Renal cortex interstitium (tissue), 15 donors: ENCODE results near the gene IMMT. TPM values are rescaled to one million over a fixed set of nuclear protein-coding genes. Genes with fewer than 3 reads are reported as not detected.
"Not testable (repeated sequence)": the region's sequence is repeated elsewhere in the genome, so short reads cannot be mapped to it uniquely, and the experiment has no call there.

ENCODE experiments used
- DNase-seq, 11 donors: peaks; one replicate each; pipeline ENCODE4 v3.0.0-alpha.2; 2013; ENCODE audit warnings: low read depth in 9 of 11, low spot score in 4 of 11; ENCODE audit errors: extremely low read depth in 1 of 11
- long read RNA-seq, 16 experiments: transcript quantifications; one replicate each; lab custom pipeline, GENCODE V29; 2026
- polyA plus RNA-seq, 3 donors: library from polyadenylated mRNA; unstranded; fragments of 120-200 nt; gene quantifications; one replicate each; pipeline ENCODE4 v1.2.1, GENCODE V29; 2013; ENCODE audit not compliant: insufficient read length in 3 of 3

The IMMT gene
- 100 to 1,000 TPM; 102 to 113 (median 109) TPM for polyA plus RNA-seq
- long read RNA-seq, donor 1, partial matches to known transcripts: 9 of 16 reads
- long read RNA-seq, donor 1, other reads (novel, unspliced or antisense): 6 of 16 reads
- long read RNA-seq, donor 2, partial matches to known transcripts: 6 of 8 reads
- long read RNA-seq, donor 2, other reads (novel, unspliced or antisense): 0 of 8 reads
- long read RNA-seq, donor 3, partial matches to known transcripts: 97 of 115 reads
- long read RNA-seq, donor 3, other reads (novel, unspliced or antisense): 16 of 115 reads
- long read RNA-seq, donor 4, partial matches to known transcripts: 6 of 30 reads
- long read RNA-seq, donor 4, other reads (novel, unspliced or antisense): 24 of 30 reads
- long read RNA-seq, donor 5: 0 reads
- long read RNA-seq, donor 6, partial matches to known transcripts: 16 of 35 reads
- long read RNA-seq, donor 6, other reads (novel, unspliced or antisense): 15 of 35 reads
- long read RNA-seq, donor 7, partial matches to known transcripts: 11 of 33 reads
- long read RNA-seq, donor 7, other reads (novel, unspliced or antisense): 20 of 33 reads
- long read RNA-seq, donor 8, transcript IMMT-210 (4 exons, 631 nt): major isoform, 5 of 76 reads
- long read RNA-seq, donor 8, partial matches to known transcripts: 46 of 76 reads
- long read RNA-seq, donor 8, other reads (novel, unspliced or antisense): 25 of 76 reads
- long read RNA-seq, donor 9, partial matches to known transcripts: 18 of 30 reads
- long read RNA-seq, donor 9, other reads (novel, unspliced or antisense): 10 of 30 reads
- long read RNA-seq, donor 10, partial matches to known transcripts: 21 of 62 reads
- long read RNA-seq, donor 10, other reads (novel, unspliced or antisense): 36 of 62 reads
- long read RNA-seq, donor 11, partial matches to known transcripts: 39 of 74 reads
- long read RNA-seq, donor 11, other reads (novel, unspliced or antisense): 33 of 74 reads
- long read RNA-seq, donor 12, partial matches to known transcripts: 0 of 5 reads
- long read RNA-seq, donor 12, other reads (novel, unspliced or antisense): 5 of 5 reads
- long read RNA-seq, donor 13, partial matches to known transcripts: 66 of 84 reads
- long read RNA-seq, donor 13, other reads (novel, unspliced or antisense): 12 of 84 reads
- long read RNA-seq, donor 14, partial matches to known transcripts: 17 of 28 reads
- long read RNA-seq, donor 14, other reads (novel, unspliced or antisense): 8 of 28 reads
- long read RNA-seq, donor 15, partial matches to known transcripts: 9 of 9 reads
- long read RNA-seq, donor 15, other reads (novel, unspliced or antisense): 0 of 9 reads
- long read RNA-seq, donor 16, partial matches to known transcripts: 106 of 140 reads
- long read RNA-seq, donor 16, other reads (novel, unspliced or antisense): 33 of 140 reads

DNA sequence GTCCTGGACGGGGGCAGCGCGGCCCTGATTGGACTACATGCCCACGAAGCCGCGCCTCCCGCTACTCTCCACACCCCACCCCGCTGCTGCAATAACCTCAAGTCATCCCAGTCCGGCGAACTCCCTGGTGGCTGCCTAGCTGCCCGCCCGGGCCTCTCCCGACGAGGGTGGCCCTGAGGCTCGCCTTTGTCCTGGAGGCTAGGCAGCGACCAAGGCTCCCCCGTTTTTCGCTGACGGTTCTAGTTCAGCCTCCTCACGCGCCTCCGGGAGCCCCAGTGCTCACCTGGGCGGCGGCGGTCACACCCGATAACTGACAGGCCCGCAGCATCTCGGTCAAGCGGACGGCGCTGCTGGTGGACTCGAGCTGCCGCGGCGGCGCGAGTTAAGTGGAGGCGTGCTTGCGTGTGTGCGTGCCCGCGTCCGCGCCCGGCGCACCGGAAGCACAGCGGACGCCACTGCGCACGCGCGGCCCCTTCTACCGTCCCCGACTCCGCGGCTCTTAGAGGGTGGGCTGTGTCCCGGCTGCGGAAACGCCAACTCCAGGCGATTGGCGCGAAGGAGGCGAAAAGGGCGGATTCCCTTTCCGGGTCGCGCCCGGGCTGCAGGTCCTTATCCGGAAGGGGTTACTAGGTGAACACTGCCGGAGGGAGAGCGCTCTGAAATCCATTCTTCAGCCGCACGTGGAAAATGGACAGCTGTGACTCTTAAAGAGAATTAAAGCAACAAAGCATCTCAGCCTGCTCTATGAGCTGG is at the start of gene IMMT:
Gene IMMT (minus strand): TSS at position 408 of the 753 bp plus-strand sequence. CDS start 80 bp downstream, at position 328.
- DNase-seq: peak; percentile 86 to 95 (median 93)

DNA sequence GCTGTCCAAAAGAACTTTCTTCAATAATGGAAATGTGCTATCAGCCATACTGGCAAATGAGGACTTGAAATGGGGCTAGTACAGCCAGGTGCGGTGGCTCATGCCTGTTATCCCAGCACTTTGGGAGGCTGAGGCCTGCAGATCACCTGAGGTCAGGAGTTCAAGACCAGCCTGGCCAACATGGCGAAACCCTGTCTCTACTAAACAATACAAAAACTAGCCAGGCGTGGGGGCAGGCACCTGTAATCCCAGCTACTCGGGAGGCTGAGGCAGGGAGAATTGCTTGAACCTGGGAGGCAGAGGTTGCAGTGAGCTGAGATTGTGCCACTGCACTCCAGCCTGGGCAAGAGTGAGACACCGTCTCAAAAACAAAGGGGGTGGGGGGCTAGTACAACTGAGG is 49.5 kb upstream of the IMMT start:
- DNase-seq: not testable (repeated sequence)

GRCh38 chr2:86243950-86244733 is 48.9 kb upstream of the IMMT start:
- DNase-seq: no peak

GRCh38 chr2:86243272-86243671 is 48.0 kb upstream of the IMMT start:
- DNase-seq: no peak

GRCh38 chr2:86241611-86242010 is 46.3 kb upstream of the IMMT start:
- no peak for DNase-seq

GRCh38 chr2:86240251-86240650 is 45.0 kb upstream of the IMMT start:
- DNase-seq: no peak

- DNase-seq: no peak
These were observed 44.5 kb upstream of the IMMT start for GRCh38 chr2:86239745-86240144.

DNA sequence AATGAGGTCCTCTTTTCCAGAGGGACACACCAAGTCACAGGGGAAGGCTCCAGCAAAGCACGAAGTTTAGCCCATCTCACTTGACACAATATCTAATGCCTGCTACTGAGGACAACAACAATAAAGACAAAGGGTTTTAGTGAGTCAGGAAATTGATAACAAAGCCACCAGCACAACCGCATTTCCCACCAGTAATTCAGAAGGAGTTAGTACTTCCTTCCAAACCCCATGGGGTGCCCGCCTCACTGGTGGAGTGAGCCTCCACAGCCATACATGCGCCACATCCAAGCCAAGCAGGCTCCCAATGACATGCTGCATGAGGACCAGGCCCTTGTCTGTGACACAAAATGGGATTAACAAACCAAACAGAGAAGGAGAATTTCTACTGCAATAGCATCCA is 44.1 kb upstream of the IMMT start:
- DNase-seq: no peak

DNA sequence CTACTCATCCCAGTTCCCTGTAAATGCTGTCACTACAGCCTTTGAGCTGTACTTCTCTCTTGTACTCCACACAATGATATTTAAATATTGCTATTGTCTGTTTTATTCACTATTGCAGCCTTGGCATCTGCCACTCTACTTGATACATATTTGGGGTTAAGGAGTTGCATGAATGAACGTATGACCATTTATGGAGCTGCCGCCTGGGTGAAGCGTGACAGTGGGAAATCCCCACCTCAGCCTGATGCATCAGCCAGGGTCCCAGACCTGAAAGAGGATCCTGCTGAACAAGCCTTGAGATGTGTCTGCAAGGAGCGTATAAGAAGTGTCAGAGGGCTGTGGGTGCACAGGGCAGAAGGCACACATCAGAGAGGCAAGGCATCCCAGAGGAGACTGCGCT is 43.1 kb upstream of the IMMT start:
- DNase-seq: no peak

DNA sequence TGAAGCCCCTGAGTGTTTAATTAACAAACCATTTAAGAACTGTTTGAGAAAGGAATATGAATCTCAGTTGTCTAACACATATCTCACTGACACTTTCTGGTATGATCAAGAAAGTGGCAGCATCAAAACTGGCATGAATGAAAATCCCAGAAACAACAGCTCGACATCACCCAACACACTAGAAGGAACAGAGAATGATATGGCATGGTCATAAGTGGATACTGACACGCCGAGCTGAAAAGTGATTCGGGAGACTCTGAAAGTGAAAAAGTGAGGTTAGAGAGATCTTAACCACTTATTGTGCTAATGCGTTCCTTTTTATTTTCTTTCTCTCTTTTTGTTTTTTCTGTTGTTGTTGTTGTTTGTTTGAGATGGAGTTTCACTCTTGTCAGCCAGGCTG is 41.9 kb upstream of the IMMT start:
- no peak for DNase-seq

DNA sequence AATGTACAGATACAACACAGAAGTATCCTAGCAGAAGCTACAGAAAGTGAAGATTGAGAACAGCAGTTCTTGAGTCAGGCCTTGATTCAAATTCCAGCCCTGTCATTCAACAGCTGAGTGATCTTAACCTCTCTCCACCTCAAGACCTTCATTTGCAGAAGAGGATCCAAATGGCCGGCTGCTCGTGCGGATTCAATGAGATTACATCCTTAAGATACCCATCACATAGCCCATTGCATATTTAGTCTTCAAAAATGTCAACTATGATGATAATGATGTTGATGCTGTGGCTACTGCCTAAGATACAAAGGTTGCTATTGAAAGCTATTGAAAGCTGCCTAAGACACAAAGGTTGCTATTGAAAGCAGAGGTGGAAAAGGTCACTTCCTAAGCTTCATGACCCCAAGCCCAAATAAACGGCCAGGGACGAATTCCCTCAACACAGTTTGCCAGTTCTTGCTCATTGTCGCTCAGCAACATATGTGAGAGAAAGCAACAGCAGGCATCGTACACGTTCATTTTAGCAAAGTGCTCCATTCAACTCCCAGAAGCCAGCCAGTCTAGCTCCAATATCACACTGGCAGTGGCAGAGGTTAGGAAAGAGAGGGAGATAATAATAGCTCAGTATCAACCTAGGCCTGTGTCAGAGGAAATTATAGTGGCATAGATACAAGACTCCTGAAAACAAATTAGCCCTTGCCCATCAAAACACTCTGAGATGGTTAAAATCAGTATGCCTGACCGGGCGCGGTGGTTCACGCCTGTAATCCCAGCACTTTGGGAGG is 40.1 kb upstream of the IMMT start:
- DNase-seq: no peak

GRCh38 chr2:86234563-86235131 is 39.4 kb upstream of the IMMT start:
- no peak for DNase-seq

DNA sequence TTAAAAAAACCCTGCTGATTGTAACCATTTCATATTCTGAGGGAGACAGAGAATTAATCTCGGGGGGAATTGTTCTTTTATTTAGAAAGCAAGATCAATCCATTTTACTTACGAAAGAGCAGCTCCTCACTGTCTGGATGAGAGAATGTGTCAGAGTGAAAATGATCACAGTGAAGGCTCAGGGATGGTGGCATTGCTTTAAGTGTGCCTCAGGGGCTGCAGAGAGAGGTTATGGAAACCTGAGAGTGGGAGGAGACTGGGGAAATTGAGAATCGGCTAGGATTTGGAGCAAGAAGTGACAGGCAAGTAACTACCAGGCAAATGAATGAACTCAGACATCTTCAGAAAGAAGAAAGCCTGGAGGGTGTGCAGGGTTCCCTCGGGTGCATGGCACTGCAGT is 38.2 kb upstream of the IMMT start:
- no peak for DNase-seq

DNA sequence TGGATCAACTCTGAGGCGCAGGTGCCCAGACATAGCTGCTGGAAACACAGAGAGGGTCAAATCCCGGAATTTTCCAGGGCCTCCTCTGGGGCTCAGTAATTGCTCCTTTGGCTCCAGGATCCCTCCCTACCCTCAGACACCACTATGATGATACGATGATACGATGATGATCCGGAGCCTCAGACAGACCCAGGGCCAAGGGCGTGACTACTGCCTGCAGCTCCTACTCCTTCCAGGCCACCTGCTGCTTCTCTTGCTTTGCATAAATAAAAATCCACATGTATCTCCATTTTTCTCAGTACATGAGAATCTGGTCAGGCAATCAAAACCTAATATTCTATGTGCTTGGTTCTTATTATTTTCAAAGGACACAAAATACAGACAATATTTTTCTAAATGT is 37.6 kb upstream of the IMMT start:
- no peak for DNase-seq

DNA sequence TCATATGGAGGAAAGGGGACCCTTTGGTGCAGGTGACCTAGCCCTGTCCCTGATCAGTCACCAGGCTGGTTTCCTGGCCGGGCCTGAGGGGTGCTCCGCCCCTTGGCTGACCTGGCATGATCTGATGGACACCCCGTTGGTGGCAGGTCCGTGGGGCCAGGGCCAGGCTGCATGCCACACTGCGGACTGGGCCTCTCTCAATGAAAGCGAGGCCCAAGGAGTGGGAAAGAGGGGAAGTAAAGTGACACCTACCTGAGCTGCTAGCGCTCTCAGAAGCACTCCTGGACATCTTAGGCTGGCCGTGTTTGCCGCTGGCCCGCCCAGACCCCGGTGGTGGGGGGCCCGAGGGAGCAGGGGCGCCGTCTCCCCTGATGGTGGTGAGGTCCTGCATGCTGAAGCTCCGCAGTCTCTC is 37.1 kb upstream of the IMMT start:
- no peak for DNase-seq

DNA sequence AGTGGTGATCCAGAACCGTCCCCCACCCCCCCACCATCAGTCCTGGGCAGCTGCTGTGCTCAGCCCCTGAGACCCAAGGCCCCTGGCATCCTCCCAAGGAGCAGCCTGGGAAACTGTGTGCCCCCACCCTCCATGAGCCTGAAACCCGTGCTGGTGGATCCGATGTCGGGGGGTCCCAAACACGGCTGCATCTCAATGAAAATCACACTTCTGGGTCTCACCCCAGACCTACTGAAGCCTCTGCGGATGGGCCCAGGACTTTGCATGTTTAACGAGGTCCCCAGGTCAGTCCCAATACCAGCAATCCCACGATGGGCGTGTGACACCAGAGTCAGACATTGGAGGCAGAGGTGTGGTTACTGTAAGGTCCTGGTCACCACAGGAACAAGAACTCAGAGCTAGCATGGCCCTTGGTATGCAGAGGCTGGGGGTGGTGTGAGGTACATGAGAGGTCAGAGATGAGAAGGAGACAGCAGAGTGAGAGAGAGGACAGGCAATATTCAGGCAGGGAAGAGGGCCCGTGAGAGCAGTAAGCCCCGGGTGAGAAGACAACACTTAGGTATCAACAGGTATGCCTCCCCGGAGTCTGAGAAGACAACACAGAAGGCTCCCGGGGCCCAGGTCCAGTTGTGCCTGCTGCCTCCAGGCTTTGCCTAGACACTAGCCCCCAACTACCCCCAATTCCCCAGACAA is 36.6 kb upstream of the IMMT start:
- DNase-seq: no peak
